Measurements from ENCODE around the gene CLPSL2. TPM values are rescaled to one million over a fixed set of nuclear protein-coding genes. Genes with fewer than 3 reads are reported as not detected.
A peak's percentile ranks its signal among the peaks of the same experiment; 100 is the strongest.

Gene CLPSL2
- total and polyA plus RNA-seq, 2 experiments from 2014 or later = 1.2 TPM; not detected in 1

DNA sequence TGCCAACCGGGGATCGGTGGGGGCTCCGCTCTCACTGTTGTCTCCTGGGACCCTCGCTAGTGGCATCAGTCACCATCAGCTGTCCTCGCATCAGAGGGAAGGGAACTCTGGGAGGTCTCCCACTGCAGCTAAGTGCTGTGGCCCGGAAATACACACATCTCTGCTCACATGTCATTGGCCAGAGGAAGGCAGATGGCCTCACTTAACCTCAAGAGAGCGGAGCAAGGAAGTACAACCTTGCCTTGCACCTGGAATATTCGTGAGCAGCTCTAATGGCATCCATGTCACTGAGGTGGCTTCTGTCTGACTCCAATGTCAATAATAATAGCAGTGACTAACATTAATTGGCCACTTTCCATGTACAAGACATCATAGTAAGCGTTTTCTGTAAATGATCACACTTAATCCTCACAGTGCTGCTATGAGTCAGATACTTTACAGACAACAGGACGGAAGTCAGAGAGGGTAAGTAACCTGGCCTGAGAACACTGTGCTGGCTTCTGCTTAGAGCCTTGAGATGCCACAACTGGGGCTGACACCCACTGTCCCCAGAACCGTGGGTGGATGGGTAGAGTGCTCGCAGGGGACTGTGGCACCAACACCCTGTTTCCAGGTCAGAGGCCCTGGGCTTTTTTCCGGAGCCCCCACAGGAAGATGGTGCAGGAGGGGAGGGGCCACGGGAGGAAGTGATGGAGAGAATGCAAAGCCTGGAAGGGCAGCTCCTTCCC is 34.7 kb downstream of the CLPSL2 start:
- TF ChIP-seq, protein P1, sequence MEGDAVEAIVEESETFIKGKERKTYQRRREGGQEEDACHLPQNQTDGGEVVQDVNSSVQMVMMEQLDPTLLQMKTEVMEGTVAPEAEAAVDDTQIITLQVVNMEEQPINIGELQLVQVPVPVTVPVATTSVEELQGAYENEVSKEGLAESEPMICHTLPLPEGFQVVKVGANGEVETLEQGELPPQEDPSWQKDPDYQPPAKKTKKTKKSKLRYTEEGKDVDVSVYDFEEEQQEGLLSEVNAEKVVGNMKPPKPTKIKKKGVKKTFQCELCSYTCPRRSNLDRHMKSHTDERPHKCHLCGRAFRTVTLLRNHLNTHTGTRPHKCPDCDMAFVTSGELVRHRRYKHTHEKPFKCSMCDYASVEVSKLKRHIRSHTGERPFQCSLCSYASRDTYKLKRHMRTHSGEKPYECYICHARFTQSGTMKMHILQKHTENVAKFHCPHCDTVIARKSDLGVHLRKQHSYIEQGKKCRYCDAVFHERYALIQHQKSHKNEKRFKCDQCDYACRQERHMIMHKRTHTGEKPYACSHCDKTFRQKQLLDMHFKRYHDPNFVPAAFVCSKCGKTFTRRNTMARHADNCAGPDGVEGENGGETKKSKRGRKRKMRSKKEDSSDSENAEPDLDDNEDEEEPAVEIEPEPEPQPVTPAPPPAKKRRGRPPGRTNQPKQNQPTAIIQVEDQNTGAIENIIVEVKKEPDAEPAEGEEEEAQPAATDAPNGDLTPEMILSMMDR (IDR thresholded peaks at IDR 0.05; ENCODE audit: low read depth, low read length) = no peak
- H3K4me3 ChIP-seq = no peak overlapping the region
- H3K27me3 ChIP-seq = no peaks in the 10 kb centered on the region
- no peak overlapping the region for H3K27ac ChIP-seq
- DNase-seq (ENCODE audit: low read depth in 1 of 2, low spot score in 1 of 2) = peak in 1 of 2 donors; percentile 61
- no peaks in the 10 kb centered on the region for H3K4me1 ChIP-seq (ENCODE audit: low read depth)
- H3K9me3 ChIP-seq (ENCODE audit: low read depth) = no peaks in the 10 kb centered on the region
- no peaks in the 10 kb centered on the region for H3K36me3 ChIP-seq

DNA sequence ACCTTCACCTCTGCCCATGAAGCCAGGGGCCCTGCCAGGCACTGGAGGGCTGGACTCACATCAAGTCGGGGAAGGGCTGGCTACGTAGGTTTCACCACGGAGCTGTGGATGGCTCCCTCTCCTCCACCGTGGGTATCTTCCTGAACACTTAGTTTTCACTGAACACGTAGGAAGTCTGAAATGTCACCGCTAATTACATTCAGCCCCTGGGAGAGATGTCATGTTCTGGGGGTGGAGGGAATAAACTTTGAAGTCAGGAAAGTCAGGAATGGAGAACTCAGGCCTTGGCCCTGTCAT is 35.2 kb downstream of the CLPSL2 start:
- Histone ChIP-seq H3K27ac (no peak overlapping the region), H3K27me3 (no peaks in the 10 kb centered on the region), H3K4me1 (ENCODE audit: low read depth) (no peaks in the 10 kb centered on the region), H3K4me3 (no peak overlapping the region), H3K36me3 (no peaks in the 10 kb centered on the region), H3K9me3 (ENCODE audit: low read depth) (no peaks in the 10 kb centered on the region)
- DNase-seq (ENCODE audit: low read depth in 1 of 2, low spot score in 1 of 2) = no peak
- TF ChIP-seq, protein P1 (IDR thresholded peaks at IDR 0.05; ENCODE audit: low read depth, low read length) = no peak

DNA sequence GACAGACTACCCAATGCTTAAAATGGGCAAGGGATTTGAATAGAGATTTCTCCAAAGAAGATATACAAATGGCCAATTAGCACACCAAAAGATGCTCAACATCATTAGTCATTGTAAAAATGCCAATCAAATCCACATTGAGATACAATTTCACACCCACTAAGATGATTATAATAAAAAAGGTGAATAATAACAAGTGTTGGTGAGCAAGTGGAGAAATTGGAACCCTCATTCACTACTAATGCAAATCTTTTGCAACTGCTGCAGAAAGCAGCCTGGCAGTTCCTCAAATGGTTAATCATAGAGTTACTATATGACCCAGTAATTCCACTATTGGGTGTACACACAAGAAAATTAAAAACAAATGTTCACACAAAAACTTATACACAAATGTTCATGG is 41.1 kb downstream of the CLPSL2 start:
- TF ChIP-seq, protein P1 (IDR thresholded peaks at IDR 0.05; ENCODE audit: low read depth, low read length) = no peak
- no peak overlapping the region for H3K4me3 ChIP-seq

DNA sequence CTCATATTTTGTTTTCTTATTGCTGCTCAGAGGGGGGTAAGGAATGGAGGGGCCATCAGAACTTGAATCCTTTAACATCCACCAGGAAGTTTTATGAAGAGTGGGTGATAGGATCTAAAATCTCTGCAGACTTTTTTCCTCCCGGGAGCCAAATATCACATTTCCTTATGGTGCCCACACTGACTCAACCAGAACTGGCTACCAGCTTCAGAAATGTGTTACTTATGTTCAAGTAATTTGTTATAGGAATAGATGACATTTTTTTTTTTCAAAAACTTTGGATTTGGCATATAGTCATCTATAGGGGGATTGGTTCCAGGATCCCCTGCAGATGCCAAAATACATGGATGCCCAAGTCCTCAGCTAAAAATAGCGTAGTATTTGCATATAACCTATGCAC is 47.2 kb downstream of the CLPSL2 start:
- Histone ChIP-seq H3K4me3 (no peak overlapping the region), H3K27ac (no peak overlapping the region), H3K36me3 (no peaks in the 10 kb centered on the region), H3K9me3 (ENCODE audit: low read depth) (no peaks in the 10 kb centered on the region), H3K27me3 (no peaks in the 10 kb centered on the region), H3K4me1 (ENCODE audit: low read depth) (no peaks in the 10 kb centered on the region)
- TF ChIP-seq, protein P1 (IDR thresholded peaks at IDR 0.05; ENCODE audit: low read depth, low read length) = no peak
- DNase-seq (ENCODE audit: low read depth in 1 of 2, low spot score in 1 of 2) = no peak

More for the DNA sequence above, 41.1 kb downstream of the CLPSL2 start:
- Histone ChIP-seq H3K4me1 (ENCODE audit: low read depth) (no peaks in the 10 kb centered on the region), H3K27ac (no peak overlapping the region), H3K36me3 (no peaks in the 10 kb centered on the region), H3K27me3 (no peaks in the 10 kb centered on the region), H3K9me3 (ENCODE audit: low read depth) (no peaks in the 10 kb centered on the region)
- DNase-seq (ENCODE audit: low read depth in 1 of 2, low spot score in 1 of 2) = no peak

DNA sequence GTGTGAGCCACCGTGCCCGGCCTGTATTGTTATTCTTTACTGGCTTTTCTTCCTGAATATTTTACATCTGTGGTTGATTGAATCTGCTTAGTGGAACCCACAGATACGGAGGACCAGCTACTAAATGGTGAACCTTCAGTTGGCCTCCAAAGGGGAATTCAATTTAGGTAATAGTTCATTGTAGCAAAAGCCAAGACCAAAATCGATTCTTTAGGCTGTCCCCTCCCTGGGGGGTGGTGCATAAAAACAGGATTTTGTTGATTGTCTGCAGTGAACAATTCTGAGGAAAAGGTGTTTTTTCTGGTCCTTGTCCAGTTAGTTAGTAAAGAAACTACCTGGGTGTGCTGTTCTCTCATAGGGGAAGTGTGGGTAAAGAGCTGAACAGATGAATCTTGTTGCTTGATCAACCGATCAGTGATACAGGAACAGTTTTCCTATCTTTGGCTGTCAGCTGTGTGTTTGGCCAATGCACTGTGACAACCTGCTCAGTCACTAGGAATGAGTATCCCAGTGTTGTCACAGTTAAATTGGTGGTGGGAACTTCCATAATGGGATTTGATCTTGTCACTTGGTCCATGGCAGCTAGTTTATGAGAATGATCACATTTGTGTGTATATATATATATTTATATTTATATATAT is 48.3 kb downstream of the CLPSL2 start:
- Histone ChIP-seq H3K4me3 (no peak overlapping the region), H3K27ac (no peak overlapping the region), H3K27me3 (no peaks in the 10 kb centered on the region), H3K4me1 (ENCODE audit: low read depth) (no peaks in the 10 kb centered on the region), H3K9me3 (ENCODE audit: low read depth) (no peaks in the 10 kb centered on the region), H3K36me3 (no peaks in the 10 kb centered on the region)
- DNase-seq (ENCODE audit: low read depth in 1 of 2, low spot score in 1 of 2) = no peak
- TF ChIP-seq, protein P1 (IDR thresholded peaks at IDR 0.05; ENCODE audit: low read depth, low read length) = no peak

Other genes with a start within 250 kb of the CLPSL2 start
- 20.5 and 32.4 TPM in 2 replicates for gene FKBP5, start 87.7 kb upstream of the CLPSL2 start, total RNA-seq
- 53.0 and 89.7 TPM in 2 replicates for gene FKBP5, start 87.7 kb upstream of the CLPSL2 start, polyA plus RNA-seq
- gene ARMC12, start 39.6 kb upstream of the CLPSL2 start, total RNA-seq = 0.56 and 4.1 TPM in 2 replicates
- gene ARMC12, start 39.6 kb upstream of the CLPSL2 start, polyA plus RNA-seq = 2.3 and 4.9 TPM in 2 replicates
- gene CLPSL1, start 4.4 kb downstream of the CLPSL2 start, total RNA-seq = not detected in 2 replicates
- gene CLPSL1, start 4.4 kb downstream of the CLPSL2 start, polyA plus RNA-seq = not detected in 2 replicates
- not detected in 2 replicates for gene CLPS, start 20.7 kb downstream of the CLPSL2 start, total RNA-seq
- gene CLPS, start 20.7 kb downstream of the CLPSL2 start, polyA plus RNA-seq = not detected in 2 replicates
- gene LHFPL5, start 28.8 kb downstream of the CLPSL2 start, total RNA-seq = not detected in 2 replicates
- gene LHFPL5, start 28.8 kb downstream of the CLPSL2 start, polyA plus RNA-seq = not detected in 2 replicates
- 52.0 and 54.5 TPM in 2 replicates for gene SRPK1, start 144.5 kb downstream of the CLPSL2 start, total RNA-seq
- 37.6 and 50.6 TPM in 2 replicates for gene SRPK1, start 144.5 kb downstream of the CLPSL2 start, polyA plus RNA-seq
- gene SLC26A8, start 248.0 kb downstream of the CLPSL2 start, total RNA-seq = not detected in 2 replicates
- gene SLC26A8, start 248.0 kb downstream of the CLPSL2 start, polyA plus RNA-seq = 0.37 TPM in 1 of 2 replicates, not detected in the other

Measured in cardiac muscle cell (in vitro differentiated cells and primary cell).